DOHH2 (cell line): ENCODE results near the gene FAM193A.
A peak's percentile ranks its signal among the peaks of the same experiment; 100 is the strongest.

Experiments used
- H3F3A ChIP-seq: fragments of 200-600 bp; sonication (generic), shearing (Covaris generic); 2 replicates; pipeline ENCODE4 v1.6.0; 2016; ENCODE audit warnings: antibody characterized with exemption, mild to moderate bottlenecking; ENCODE audit not compliant: control insufficient read depth, insufficient read depth
- H3K27ac ChIP-seq: fragments of 200-600 bp; sonication (generic); 2 replicates; pipeline ENCODE4 v1.5.1; 2014; ENCODE audit warnings: low read depth, mild to moderate bottlenecking, low read length, moderate library complexity
- H3K27me3 ChIP-seq: fragments of 200-600 bp; sonication (generic); 2 replicates; pipeline ENCODE4 v1.6.1; 2014; ENCODE audit warnings: mild to moderate bottlenecking, low read length, mixed read lengths; ENCODE audit not compliant: control insufficient read depth
- H3K36me3 ChIP-seq: fragments of 200-600 bp; sonication (generic); 2 replicates; pipeline ENCODE4 v1.6.1; 2014; ENCODE audit warnings: mild to moderate bottlenecking, low read length, moderate library complexity, mixed read lengths; ENCODE audit not compliant: control insufficient read depth
- H3K4me1 ChIP-seq: fragments of 200-600 bp; sonication (generic); 2 replicates; pipeline ENCODE4 v1.6.1; 2014; ENCODE audit warnings: mild to moderate bottlenecking, low read length, mixed read lengths; ENCODE audit not compliant: control insufficient read depth
- H3K4me2 ChIP-seq: fragments of 200-600 bp; sonication (generic); 2 replicates; pipeline ENCODE4 v1.6.0; 2014; ENCODE audit warnings: mild to moderate bottlenecking, low read length, moderate library complexity
- H3K4me3 ChIP-seq: fragments of 200-600 bp; sonication (generic); 2 replicates; pipeline ENCODE4 v1.5.1; 2014; ENCODE audit warnings: mild to moderate bottlenecking, low read length, mixed read lengths
- H3K79me2 ChIP-seq: fragments of 200-600 bp; sonication (generic); 2 replicates; pipeline ENCODE4 v1.6.1; 2014; ENCODE audit warnings: mild to moderate bottlenecking, low read length, mixed read lengths; ENCODE audit not compliant: control insufficient read depth
- H3K9me2 ChIP-seq: fragments of 200-600 bp; sonication (generic); replicated peaks from 2 replicates; pipeline ENCODE4 v1.6.1; 2014; ENCODE audit warnings: mild to moderate bottlenecking, low read length, mixed read lengths; ENCODE audit not compliant: control insufficient read depth
- H3K9me3 ChIP-seq: fragments of 200-600 bp; sonication (generic); 2 replicates; pipeline ENCODE4 v1.6.1; 2014; ENCODE audit warnings: antibody characterized with exemption, low read length, mixed read lengths; ENCODE audit not compliant: control insufficient read depth, insufficient read depth
- H4K20me1 ChIP-seq: fragments of 200-600 bp; sonication (generic); 2 replicates; pipeline ENCODE4 v1.6.0; 2014; ENCODE audit warnings: low read depth, mild to moderate bottlenecking, antibody characterized with exemption, low read length, moderate library complexity; ENCODE audit not compliant: control insufficient read depth, insufficient read depth
- CTCF ChIP-seq: fragments of 200-600 bp; sonication (generic); IDR thresholded peaks from one replicate; pipeline ENCODE4 v1.5.1; 2014; ENCODE audit warnings: antibody characterized with exemption, mild to moderate bottlenecking, low read depth, low read length; ENCODE audit not compliant: poor library complexity, severe bottlenecking
- EZH2phosphoT487 ChIP-seq: fragments of 200-600 bp; sonication (generic); IDR thresholded peaks from 2 replicates; pipeline ENCODE4 v1.6.1; 2017; ENCODE audit warnings: borderline replicate concordance, mild to moderate bottlenecking, antibody characterized with exemption, low read length, moderate library complexity, mixed read lengths

Gene FAM193A

GRCh38 chr4:2595952-2596552, 59.6 kb downstream of the FAM193A start:
- Histone ChIP-seq H3K4me1 (peaks cover 41% of the 10 kb centered on the region), H3K27ac (no peak overlapping the region), H3K36me3 (peaks cover 38% of the 10 kb centered on the region), H3K4me2 (no peak overlapping the region), H3F3A (peaks cover 3% of the 10 kb centered on the region; the same call in 1 of the 2 replicates), H3K4me3 (no peak overlapping the region), H3K27me3 (no peaks in the 10 kb centered on the region), H3K9me3 (no peaks in the 10 kb centered on the region), H4K20me1 (peaks cover 28% of the 10 kb centered on the region; the same call in 1 of the 2 replicates), H3K9me2 (no peaks in the 10 kb centered on the region), H3K79me2 (peaks cover 96% of the 10 kb centered on the region)
- TF ChIP-seq CTCF (no peak), EZH2phosphoT487 (no peak)

GRCh38 chr4:2596611-2597010, 60.2 kb downstream of the FAM193A start:
- H4K20me1 ChIP-seq: peaks cover 25% of the 10 kb centered on the region; the same call in 1 of the 2 replicates
- peaks cover 95% of the 10 kb centered on the region for H3K79me2 ChIP-seq

GRCh38 chr4:2598511-2599303, 62.3 kb downstream of the FAM193A start:
- Histone ChIP-seq H3K27me3 (no peaks in the 10 kb centered on the region), H3K79me2 (peaks cover 87% of the 10 kb centered on the region), H3K27ac (no peak overlapping the region), H3K9me3 (no peaks in the 10 kb centered on the region), H3F3A (peaks cover 3% of the 10 kb centered on the region; the same call in 1 of the 2 replicates), H4K20me1 (peaks cover 25% of the 10 kb centered on the region; the same call in 1 of the 2 replicates), H3K4me2 (peak overlapping the region; percentile 53), H3K4me1 (peaks cover 41% of the 10 kb centered on the region), H3K4me3 (no peak overlapping the region; the same call in 1 of the 2 replicates), H3K36me3 (peaks cover 38% of the 10 kb centered on the region), H3K9me2 (no peaks in the 10 kb centered on the region)
- TF ChIP-seq CTCF (peak; percentile 32), EZH2phosphoT487 (no peak)

More at GRCh38 chr4:2596611-2597010, 60.2 kb downstream of the FAM193A start:
- H3K9me3 ChIP-seq: no peaks in the 10 kb centered on the region
- H3F3A ChIP-seq: peaks cover 3% of the 10 kb centered on the region; the same call in 1 of the 2 replicates
- TF ChIP-seq EZH2phosphoT487: no peak
- no peak for TF ChIP-seq CTCF
- H3K4me1 ChIP-seq: peaks cover 41% of the 10 kb centered on the region
- H3K27me3 ChIP-seq: no peaks in the 10 kb centered on the region
- no peak overlapping the region for H3K27ac ChIP-seq
- peaks cover 38% of the 10 kb centered on the region for H3K36me3 ChIP-seq
- H3K4me3 ChIP-seq: no peak overlapping the region
- H3K4me2 ChIP-seq: no peak overlapping the region
- H3K9me2 ChIP-seq: no peaks in the 10 kb centered on the region
